GM10266 (cell line): ENCODE measurements around the gene VGLL4.

Source experiments
- DNase-seq: peaks from one replicate; pipeline ENCODE4 v3.0.0; 2012; ENCODE audit errors: extremely low spot score
- CTCF ChIP-seq: IDR thresholded peaks from 2 replicates; pipeline ENCODE4 v1.5.1; 2012; ENCODE audit warnings: mild to moderate bottlenecking, low read depth; ENCODE audit not compliant: control insufficient read depth, insufficient read depth; ENCODE audit errors: missing control alignments

VGLL4 gene

DNA sequence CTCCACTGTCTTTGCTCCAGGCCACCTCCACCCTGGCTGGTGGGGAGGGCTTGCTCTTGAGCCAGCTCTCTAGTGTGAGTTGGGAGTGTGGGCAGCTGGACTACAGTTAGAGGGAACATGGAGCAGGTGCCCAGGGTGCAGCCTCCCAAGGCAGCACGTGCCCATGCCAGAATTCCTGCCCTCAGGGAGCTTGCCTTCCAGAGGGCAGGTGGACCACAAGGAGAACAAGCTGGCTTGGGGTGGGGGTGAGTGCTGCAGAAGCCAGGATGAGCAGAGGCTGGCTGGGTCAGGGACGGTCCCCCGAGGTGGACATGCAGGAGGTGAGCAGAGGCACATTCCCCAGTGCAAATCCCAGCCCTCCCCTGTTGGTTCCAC is 89.5 kb downstream of the VGLL4 start:
- no peak for DNase-seq
- no peak for TF ChIP-seq CTCF

DNA sequence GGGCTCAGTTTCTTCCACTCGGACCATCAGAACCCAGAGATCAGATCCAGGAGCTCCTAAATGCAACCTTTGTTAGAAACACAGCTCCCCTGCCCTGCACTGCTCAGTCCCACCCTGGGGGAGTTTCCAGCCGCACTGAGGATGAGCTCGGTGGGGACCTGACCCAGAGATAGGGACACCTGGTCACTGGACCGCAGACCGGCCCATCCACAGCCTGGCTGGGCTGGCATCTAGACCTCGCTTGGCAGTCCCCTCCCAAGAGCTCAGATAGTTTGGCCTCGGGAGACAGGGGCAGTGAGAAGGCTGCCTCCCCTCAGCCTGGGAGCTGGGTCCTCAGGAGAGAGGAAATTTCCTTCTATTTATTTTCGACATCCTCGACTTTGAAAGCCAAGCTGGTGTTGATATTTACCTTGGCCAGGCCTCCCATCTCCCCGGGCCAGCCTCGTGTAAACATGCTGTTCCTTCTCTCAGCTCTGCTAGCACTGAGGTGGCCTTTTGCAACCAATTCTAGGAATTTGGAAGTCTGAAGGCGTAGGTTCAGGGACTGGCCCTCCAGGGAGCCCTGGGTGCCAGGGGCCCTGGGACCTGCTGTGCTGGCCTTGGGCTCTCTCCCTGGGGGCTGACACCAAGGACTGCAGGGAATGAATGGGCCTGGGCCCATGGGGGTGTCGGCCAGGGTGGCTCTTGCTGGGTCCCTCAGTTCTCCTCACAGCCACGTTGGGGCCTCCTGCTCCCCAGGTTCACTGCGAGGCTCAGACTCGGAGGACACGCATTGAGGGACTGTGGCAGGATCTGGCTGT is 90.1 kb downstream of the VGLL4 start:
- TF ChIP-seq CTCF, result no peak
- DNase-seq, result no peak

GRCh38 chr3:11552289-11553264 is 91.1 kb downstream of the VGLL4 start:
- DNase-seq, result no peak
- no peak for TF ChIP-seq CTCF

DNA sequence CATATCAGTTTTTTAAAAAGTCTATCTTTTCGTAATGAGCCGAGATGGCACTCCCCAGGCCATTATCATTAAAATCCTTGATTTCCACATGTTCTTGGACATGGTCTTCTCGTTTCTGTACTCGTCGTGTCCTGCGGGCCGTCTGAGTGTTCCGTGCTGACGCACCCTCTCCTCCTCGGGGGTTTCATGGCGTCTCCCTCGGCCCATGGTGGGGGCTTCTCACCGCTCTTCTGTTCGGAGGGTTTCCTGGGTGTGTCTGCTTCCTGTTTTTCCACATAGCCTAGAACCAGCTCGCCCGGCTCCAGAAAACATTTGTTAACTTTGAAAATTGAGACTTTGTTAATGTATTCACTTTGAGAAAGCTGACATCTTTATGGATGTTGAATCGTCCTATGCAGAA is 92.7 kb downstream of the VGLL4 start:
- DNase-seq, result no peak
- TF ChIP-seq CTCF, result no peak

- no peak for DNase-seq
These were observed 94.1 kb downstream of the VGLL4 start for GRCh38 chr3:11549580-11550140.

DNA sequence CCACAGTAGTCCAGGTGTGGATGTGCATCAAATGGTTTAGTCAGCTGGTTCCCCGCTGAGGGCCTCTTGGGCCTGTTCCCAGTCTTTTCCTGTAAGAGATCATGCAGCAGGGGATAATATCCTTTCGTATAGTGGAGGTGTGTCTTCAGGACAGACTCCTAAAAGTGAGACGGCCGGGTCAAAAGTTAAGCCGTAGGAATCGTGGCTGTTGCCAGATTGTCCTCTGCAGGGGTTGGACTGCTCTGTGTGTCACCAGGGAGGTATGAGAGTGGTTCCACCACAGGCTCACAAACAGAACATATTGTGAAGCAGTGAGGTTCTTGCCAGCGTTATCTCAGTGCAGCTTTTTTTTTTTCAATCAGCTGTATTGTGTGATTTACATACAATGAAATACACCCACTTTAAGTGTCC is 95.0 kb downstream of the VGLL4 start:
- TF ChIP-seq CTCF, result no peak
- DNase-seq, result no peak

More at GRCh38 chr3:11549580-11550140, 94.1 kb downstream of the VGLL4 start:
- TF ChIP-seq CTCF, result no peak

GRCh38 chr3:11547498-11547897 is 96.2 kb downstream of the VGLL4 start:
- TF ChIP-seq CTCF, result no peak
- no peak for DNase-seq
